CMK (cell line): Measurements from ENCODE around the gene EMC9.
"Not testable (repeated sequence)": the region's sequence is repeated elsewhere in the genome, so short reads cannot be mapped to it uniquely, and the experiment has no call there.

ENCODE experiments used
- DNase-seq: peaks from one replicate; pipeline ENCODE4 v3.0.0-alpha.2; 2010; ENCODE audit warnings: low read depth

Gene EMC9

DNA sequence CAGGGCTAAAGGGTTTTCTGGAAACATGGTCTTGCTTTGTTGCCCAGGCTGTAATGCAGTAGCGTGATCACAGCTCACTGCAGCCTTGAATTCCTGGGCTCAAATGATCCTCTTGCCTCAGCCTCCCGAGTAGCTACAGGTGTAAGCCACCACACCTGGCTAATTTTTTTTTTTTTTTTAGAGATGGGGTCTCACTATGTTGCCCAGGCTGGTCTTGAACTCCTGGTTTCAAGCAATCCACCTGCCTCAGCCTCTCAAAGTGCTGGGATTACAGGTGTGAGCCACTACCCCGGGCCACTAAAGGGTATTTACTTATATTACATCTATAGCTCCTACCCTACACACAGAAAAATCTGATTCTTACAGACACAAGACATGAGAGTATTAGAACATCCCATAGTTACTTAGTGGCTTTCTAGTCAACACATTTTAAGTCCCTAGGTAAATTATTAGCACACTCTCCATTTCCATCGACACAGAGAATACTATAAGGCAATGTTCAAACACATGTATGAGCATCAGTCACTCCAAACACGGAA is 33.0 kb downstream of the EMC9 start:
- no peak for DNase-seq

DNA sequence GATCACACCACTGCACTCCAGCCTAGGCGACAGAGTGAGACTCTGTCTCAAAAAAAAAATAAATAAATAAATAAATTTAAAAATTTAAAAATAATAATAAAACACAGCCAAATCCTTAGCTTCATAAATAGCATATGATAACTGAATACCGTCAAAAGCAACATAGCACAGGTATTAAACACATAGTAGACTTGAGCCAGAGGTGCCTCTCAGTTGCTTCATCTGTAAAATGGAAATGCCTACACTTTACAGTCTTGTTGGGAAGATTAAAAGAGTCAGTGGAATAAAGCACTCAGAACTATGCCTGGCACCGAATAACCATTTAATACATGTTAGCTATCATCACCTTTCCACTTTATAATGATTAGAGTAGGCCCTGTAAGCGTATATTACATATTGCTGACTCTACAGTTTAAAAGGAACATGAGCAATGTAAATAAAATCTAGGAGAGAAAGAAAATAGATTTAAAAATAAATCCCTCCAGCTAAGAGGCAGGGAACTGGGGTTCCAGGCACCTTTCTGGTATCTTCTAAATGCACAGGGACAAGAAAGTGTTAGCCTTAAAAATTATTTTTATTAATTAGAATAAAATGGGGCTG is 34.6 kb downstream of the EMC9 start:
- no peak for DNase-seq

DNA sequence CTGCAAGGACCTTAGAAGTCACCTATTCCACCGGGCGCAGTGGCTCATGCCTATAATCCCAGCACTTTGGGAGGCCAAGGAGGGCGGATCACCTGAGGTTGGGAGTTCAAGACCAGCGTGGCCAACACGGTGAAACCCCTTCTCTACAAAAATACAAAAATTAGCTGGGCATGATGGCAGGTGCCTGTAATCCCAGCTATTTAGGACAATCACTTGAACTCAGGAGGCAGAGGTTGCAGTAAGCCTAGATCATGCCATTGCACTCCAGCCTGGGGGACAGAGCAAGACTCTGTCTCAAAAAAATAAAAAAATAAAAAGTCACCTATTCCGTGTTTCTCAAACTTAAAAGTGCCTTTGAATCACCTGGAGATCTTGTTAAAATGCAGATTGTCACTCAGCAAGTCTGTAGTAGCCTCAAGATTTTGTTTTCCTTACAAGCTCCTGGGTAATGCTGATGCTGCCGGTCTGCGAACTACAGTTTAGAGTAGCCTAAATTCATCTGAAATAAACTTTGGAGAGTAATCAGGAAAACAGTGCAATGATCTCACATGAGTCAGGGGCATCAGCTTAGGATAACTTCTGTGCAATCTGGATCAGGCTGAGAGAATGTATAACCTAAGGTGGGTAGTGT is 35.7 kb downstream of the EMC9 start:
- not testable (repeated sequence) for DNase-seq

DNA sequence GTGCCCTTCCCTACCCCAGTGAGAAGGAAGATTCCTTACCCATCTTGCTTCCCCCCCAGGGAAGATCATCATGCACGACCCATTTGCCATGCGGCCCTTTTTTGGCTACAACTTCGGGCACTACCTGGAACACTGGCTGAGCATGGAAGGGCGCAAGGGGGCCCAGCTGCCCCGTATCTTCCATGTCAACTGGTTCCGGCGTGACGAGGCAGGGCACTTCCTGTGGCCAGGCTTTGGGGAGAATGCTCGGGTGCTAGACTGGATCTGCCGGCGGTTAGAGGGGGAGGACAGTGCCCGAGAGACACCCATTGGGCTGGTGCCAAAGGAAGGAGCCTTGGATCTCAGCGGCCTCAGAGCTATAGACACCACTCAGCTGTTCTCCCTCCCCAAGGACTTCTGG is 37.9 kb downstream of the EMC9 start:
- DNase-seq = no peak

DNA sequence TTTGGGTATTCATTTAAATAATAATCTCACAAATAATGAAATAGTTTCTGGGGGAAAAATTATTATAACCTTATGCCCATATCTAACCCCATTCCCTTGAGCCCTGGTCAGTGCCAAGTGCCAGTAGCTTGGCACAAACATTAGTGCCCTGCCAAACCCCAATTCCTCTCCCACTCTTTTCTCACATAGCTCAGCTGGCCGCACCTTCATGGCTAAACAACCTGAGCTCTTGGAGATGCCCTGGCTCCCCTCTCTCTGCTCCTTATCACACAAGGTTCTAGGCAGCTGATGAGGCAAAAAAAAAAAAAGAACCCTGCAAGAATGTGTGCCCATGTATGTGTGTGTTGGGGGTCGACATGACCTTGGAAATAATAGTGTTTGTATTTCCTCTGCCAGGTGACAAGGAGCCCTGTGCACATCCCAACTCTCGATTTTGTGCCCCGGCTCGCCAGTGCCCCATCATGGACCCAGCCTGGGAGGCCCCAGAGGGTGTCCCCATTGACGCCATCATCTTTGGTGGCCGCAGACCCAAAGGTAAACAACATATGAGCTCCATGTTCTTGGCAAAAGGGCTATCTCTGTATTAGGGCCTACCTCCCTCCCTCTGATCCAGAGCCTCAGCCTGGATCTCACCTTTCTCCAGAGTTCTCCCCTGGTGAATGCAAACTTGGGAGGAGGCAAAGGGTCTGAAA is 38.9 kb downstream of the EMC9 start:
- no peak for DNase-seq

DNA sequence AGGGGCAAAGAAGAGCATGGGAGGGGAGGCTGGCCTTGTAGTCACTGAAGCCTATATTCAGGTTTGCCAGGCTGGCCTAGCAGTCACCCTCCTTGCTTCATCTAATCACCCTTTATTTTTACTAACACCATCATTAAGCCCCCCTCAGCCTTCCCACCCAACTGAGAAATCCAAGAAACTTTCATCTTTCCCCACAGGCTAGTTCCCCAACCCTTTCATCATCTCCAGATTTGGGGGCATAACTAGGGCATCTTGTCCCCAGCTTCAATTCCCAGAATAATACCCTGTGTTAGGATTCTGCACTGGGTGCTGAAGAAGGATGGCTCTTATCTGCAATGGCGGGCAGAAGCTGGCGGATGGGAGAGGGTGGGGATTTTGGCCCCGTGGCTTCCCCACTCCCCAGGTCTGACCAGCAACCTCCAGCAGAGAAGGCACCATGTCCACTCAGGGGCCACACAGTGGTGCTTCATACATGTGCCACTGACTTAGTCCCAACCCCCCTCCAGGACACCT is 40.4 kb downstream of the EMC9 start:
- no peak for DNase-seq

DNA sequence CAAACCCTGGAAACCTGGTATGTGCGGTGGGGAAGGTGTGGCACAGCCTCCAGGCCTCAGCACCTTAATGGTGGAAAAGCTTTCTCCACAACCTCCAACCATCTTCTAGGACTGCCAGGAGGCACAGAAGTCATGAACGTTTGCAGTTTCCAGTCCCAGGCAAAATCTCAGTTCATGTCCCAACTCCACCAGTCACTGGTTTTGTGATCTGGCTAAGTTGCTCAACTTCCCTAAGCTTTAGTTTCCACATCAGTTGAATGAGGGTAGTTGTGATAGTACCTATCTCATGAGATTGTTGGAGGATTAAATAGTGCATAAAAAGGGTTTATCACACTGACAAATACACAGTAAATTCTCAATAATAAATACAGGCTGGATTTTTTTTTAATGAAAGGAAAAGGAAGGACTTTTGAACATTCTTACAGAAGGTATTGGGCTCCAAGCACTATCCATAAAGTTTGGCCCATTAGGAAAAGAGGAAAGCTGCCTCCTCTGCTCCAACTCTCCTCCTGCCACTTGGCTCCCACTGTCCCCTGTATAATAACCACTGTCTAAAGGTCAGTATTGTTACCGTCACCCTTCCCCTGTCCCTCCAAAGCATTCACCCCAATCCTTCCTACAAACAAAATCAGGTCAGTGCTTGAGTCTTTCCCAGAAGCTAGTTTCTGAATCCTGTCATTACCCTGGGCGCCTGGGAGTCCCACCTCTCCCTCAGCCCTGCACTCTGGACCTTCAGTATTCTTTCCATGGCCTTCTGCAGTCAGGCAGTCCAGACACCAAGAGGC is 41.0 kb downstream of the EMC9 start:
- no peak for DNase-seq

DNA sequence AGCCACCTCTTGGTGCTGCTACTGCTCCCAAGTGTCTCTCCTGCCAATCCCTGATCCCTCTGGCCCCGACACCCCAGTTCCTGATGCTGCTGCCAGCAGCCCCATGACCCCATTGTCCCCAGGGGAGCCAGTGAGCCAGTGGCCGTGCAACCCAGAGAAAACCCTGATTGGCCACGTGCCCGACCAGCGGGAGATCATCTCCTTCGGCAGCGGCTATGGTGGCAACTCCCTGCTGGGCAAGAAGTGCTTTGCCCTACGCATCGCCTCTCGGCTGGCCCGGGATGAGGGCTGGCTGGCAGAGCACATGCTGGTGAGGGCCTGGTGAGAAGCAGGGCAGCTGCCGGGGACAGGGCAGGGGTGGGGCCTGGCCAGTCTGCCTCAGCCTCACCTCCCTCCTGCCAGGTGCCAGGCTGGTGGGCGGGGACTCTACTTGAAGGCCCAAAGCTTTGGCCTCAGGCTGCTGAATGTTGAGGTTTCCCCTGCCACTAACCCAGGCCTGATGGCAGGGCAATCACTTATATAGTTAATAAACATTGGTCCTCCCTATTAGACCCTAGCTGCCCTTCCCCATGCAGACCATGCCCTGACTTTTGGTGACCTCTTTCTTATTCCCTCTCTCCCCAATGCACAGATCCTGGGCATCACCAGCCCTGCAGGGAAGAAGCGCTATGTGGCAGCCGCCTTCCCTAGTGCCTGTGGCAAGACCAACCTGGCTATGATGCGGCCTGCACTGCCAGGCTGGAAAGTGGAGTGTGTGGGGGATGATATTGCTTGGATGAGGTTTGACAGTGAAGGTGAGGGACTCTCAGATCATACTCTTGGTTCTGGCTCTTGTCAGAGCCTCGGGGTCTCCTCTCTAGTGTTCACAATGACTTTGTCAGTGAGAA is 42.2 kb downstream of the EMC9 start:
- no peak for DNase-seq

DNA sequence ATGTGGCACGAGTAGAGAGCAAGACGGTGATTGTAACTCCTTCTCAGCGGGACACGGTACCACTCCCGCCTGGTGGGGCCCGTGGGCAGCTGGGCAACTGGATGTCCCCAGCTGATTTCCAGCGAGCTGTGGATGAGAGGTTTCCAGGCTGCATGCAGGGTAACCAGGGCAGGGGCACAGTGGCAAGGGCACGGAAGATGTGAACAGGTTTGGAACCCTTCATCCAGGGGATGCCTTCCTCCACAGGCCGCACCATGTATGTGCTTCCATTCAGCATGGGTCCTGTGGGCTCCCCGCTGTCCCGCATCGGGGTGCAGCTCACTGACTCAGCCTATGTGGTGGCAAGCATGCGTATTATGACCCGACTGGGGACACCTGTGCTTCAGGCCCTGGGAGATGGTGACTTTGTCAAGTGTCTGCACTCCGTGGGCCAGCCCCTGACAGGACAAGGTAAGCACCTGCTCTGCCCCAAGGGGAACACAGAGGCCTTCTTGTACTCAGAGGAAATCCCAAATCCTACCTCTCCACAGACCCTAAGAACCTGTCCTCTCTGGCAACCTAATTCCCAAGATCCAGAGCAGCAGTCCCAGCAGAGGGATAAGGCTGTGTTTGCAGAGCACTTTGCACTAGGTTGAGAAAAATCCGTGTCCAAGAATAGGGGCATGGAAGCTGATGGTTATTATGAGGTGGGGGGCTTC is 43.0 kb downstream of the EMC9 start:
- DNase-seq = no peak

DNA sequence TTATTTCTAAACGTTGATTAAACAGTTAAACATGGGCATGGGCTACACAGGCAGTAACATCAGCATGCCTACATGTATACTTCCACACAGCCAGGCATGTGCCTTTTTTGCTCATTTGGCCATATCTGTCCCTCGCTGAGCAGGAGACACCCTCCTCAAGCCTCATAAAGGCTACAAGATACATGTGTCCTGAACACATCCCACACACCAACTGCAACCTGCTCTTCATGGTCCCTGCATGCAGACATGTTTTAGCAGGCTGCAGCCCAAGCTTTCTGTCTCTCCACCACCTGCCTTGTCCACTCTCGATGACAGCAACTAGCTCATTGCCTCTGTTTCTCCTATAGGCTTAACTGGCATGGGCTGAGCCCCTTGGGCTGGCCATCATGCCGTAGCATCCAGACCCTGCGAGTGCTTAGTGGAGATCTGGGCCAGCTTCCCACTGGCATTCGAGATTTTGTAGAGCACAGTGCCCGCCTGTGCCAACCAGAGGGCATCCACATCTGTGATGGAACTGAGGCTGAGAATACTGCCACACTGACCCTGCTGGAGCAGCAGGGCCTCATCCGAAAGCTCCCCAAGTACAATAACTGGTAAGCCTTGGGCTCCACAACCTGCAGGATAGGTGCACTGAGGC is 44.7 kb downstream of the EMC9 start:
- DNase-seq = no peak

DNA sequence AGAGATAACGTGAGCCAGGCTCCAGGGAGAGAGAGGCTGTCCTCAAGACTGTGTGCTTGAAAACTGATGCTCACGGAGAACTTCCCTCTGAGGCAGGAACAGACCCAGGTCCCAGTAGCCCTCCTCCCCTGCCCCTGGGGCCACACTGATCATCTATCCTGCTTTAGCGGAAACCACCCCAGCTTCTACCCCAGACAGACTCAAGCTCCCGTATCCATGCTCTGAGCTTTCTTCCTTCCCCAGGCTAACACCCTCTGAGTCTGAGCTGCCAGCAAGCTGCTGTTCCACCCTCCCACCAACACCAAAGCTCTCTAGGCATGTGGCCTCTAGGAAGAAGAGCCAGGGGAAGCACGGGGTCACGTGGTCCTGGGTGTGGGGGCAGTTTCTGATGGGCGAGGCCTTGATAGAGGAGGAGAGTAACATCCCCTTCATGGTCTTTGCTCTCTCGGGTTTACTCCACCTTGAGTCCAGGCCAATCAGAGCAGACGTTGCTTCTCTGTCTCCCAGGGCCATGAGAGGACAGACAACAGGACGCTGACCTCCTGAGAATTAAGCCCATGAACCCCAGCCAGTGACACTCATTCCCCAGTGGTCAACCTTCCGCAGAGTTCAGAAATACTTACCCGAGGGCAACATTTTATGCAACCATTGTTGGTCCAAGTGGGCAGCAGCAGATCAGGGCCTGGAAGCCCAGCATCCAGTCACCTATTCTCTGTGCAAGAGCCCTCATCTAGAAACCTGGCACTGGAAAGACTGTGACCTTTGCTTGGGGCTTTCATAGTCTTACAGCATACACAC is 45.9 kb downstream of the EMC9 start:
- DNase-seq = peak; percentile 75

DNA sequence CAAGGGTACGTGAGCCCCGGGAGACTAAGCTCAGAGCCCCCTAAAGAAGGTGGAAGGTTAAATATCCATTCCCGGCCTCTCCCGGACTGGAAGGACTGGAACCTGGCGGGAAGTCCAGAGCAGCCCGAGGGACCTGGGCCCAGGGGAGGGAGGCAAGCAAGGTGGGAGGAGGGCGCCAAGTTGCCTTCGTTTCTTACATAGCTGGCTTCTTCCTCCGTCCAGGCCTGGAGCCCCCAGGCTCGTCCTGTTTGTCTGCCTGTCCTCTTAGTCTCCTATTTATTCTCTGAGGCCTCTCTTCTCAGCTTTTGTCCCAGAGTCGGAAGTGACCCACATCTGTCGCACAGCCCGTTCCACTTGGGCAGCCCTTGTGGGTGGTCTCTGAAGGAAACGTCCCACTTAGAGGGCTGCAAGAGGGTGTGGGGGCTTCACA is 46.5 kb downstream of the EMC9 start:
- DNase-seq = peak; percentile 25

DNA sequence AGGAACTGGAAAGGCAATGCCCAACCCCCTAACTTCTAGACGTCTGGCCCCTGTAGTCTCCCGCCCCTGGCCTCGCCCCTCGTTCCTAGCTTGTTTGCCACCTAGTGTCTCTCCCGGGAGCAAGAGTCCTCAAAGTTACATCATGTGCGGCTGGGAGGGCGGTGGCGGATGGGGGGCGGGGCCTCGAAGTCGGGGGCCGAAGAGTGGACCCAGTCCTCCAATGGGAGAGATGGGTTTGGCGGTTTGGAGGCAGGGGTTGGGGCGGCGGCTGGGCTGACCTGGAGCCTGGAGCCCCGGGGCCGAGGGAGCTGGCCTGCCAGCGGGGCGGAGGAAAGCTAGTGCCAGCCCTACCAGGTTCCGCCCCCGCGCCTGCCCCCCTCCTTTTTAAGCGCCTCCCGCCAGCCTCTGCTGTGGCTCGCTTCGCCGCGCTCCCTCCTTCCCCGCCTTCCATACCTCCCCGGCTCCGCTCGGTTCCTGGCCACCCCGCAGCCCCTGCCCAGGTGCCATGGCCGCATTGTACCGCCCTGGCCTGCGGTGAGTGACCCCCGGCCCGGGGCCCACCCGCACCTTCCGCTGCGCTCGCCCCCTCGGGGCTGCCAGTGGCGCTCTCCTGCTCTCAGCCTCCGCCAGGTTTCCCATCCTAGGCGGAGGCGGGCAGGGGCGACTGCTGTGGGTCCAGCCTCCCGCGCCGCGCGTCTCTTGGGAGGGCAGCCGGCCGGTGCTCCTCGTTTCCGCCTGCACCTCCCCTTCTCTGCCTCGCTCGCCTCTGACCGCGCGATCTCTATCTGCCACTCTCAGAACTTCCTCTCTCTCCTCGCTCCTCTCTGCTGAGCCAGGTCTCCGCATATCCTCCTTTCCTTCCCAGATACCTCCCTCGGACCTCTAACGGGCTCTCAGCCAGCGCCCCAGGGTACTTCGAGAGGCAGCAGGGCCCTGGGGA is 47.2 kb downstream of the EMC9 start, which contains the start of gene PCK2:
Gene PCK2 (plus strand): TSS at position 411 of the 940 bp plus-strand sequence. CDS start 95 bp downstream, at position 506.
- peak; percentile 87 for DNase-seq

DNA sequence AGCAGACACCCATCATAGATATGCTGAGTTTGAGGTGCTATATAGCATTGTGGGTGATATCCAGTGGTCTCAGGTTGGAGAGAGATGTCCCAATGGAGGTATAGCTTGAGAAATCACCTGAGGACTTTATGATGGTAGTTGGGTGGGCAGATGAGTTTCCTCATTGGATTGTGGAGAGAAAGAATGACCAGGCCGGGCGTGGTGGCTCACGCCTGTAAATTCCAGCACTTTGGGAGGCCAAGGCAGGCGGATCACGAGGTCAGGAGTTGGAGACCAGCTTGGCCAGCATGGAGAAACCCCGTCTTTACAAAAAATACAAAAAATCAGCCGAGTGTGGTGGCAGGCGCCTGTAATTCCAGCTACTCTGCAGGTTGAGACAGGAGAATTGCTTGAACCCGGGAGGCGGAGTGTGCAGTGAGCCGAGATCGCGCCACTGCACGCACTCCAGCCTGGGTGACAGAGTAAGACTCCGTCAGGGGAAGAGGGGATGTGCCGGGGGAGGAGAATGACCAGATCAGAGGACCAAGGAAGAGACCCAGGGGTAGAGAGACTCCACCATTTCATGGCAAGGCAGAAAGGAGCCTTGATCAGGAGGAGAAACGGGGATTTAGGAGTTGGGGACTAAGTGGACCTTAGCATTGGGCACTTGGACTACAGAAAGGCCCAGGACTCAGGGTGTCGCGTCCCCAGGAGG is 48.0 kb downstream of the EMC9 start:
- DNase-seq = no peak

DNA sequence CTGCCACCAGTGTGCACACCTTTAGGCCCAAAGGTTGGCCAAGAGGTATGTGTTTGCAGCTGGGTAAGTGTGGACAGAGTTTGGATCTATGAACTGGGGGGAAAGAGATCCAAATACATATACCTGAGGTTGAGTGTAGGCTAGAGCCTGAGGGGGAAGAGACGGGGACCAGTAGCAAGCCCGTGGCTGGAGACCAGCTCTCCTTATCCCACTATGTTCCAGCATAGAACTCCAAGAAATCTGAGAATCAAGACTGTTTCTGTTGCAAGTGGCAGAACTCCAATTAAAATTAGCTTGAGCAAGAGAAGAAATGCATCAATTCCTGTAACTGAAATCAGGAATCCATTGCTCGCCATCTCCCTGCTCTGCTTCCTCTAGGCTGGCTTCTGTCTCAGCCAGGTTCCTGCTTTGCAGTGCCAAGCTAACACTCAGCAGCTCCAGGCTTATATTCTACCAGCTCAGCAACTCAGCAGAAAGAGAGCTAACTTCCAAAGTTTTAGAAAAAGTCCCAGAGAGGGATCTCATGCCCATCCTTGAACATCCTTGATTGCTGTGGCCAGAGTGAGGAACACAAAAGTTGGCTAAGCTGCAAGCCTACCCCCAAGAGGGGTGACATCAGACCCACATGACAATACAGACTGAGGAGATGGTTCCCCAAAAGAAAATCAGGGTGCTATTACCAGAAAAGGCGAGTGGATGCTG is 48.7 kb downstream of the EMC9 start:
- no peak for DNase-seq

DNA sequence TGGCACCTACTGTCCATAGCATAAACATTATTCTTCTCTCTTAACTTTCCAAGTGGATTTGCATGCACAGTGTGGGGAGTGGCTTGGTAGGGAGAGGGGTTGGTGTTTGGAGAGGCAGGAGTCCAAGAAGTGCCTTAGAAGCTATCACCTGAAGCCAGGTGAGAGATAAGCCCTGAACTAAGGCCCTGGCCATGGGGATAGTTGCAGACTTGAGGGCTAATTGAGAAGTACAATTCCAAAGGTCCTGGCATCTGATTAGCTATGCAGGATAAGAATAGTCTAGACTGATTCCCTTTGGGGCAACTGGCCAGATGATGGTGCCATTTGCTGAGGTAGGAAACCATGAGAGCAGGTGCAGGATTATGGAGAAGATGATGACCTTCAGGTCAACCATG is 49.3 kb downstream of the EMC9 start:
- no peak for DNase-seq

DNA sequence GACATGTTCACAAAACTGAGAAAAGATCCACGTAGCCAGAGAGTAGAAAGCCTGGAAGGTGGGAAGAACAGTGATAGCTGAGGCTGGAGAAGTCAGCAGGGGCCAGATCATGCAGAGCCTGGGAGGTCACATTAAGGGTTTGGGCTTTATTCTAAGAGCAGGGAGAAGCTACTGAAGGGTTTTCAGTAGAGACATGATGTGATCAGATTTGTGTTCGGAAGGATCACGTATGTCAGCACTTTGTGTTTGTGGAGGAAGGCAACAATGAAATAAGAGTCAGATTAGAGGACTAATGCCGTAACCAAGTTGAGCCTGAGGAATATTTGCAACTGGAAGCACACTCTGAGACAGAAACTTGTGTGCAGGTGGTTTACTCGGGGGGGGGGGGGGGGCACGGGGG is 51.5 kb downstream of the EMC9 start:
- DNase-seq = no peak
